ENCODE results near the gene PLEKHF1.

- TF ChIP-seq POLR2A (IDR thresholded peaks at IDR 0.05): no peak
- TF ChIP-seq CTCF (IDR thresholded peaks at IDR 0.05): no peak
These were observed 21.1 kb upstream of the PLEKHF1 start for GRCh38 chr19:29644210-29644609.

Data from gastroesophageal sphincter (tissue), 3 donors.